HG03039 (cell line): ENCODE results near the gene PRTG.

ENCODE experiments used
- ATAC-seq: cut with Tn5 transposase; IDR thresholded peaks from one replicate; pipeline ENCODE4 v1.9.1; 2021; ENCODE audit warnings: mild to moderate bottlenecking, moderate library complexity; ENCODE audit not compliant: unreplicated experiment

Gene PRTG

GRCh38 chr15:55574096-55574495 lies 168.9 kb downstream of the PRTG start:
- no peak for ATAC-seq

GRCh38 chr15:55573224-55573623 lies 169.7 kb downstream of the PRTG start:
- ATAC-seq: no peak

GRCh38 chr15:55564347-55565145 lies 178.4 kb downstream of the PRTG start:
- ATAC-seq: no peak

DNA sequence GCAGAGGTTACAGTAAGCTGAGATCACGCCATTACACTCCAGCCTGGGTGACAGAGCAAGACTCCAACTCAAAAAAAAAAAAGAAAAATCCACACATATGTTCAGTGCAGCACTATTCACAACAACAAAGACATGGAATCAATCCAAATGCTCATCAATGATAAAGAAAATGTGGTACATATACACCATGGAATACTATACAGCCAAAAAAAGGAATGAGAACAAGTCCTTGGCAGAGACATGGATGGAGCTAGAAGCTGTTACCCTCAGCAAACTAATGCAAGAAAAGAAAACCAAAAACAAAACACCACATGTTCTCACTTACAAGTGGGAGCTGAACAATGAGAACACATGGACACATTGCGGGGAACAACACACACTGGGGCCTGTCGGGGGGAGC lies 180.4 kb downstream of the PRTG start:
- no peak for ATAC-seq
